ENCODE data around the gene SHKBP1. TPM values are rescaled to one million over a fixed set of nuclear protein-coding genes. Genes with fewer than 3 reads are reported as not detected.
"Not testable (repeated sequence)": the region's sequence is repeated elsewhere in the genome, so short reads cannot be mapped to it uniquely, and the experiment has no call there.

The SHKBP1 gene
- polyA plus RNA-seq, 1 donor from 2014 or later, result 3.8 TPM

- no peak for TF ChIP-seq REST (IDR thresholded peaks at IDR 0.05; ENCODE audit: borderline replicate concordance)
- TF ChIP-seq MXI1 (conservative IDR thresholded peaks at IDR 0.05; ENCODE audit: poor library complexity, severe bottlenecking), result no peak
Measured at GRCh38 chr19:40622773-40623075, 46.1 kb downstream of the SHKBP1 start (continued).

- H2AFZ ChIP-seq (ENCODE audit: low read depth, low read length), result no peak overlapping the region
- no peaks in the 10 kb centered on the region for H4K20me1 ChIP-seq (ENCODE audit: insufficient read depth)
- H3K9me3 ChIP-seq (ENCODE audit: low read length), result no peaks in the 10 kb centered on the region
- no peak overlapping the region for H3K9ac ChIP-seq (ENCODE audit: low read length)
- H3K36me3 ChIP-seq (ENCODE audit: insufficient read depth, low read length), result no peaks in the 10 kb centered on the region
- H3K9me2 ChIP-seq (ENCODE audit: insufficient read depth, low read length), result no peaks in the 10 kb centered on the region
- H3K27ac ChIP-seq (ENCODE audit: low read length), result no peak overlapping the region
- TF ChIP-seq MXI1 (conservative IDR thresholded peaks at IDR 0.05; ENCODE audit: poor library complexity, severe bottlenecking) (no peak), CTCF (IDR thresholded peaks at IDR 0.05; ENCODE audit: poor library complexity, severe bottlenecking) (no peak), REST (IDR thresholded peaks at IDR 0.05; ENCODE audit: borderline replicate concordance) (no peak), EZH2 (IDR thresholded peaks at IDR 0.05; ENCODE audit: borderline replicate concordance, insufficient read depth, low read length, poor library complexity, severe bottlenecking) (no peak), TAF1 (IDR thresholded peaks at IDR 0.05; ENCODE audit: low read depth) (no peak), POLR2AphosphoS5 (IDR thresholded peaks at IDR 0.05) (no peak), EP300 (conservative IDR thresholded peaks at IDR 0.05; ENCODE audit: poor library complexity, severe bottlenecking) (no peak), RAD21 (conservative IDR thresholded peaks at IDR 0.05) (no peak), SMC3 (conservative IDR thresholded peaks at IDR 0.05; ENCODE audit: poor library complexity) (no peak)
- H3K27me3 ChIP-seq (ENCODE audit: insufficient read depth, low read depth, low read length), result no peaks in the 10 kb centered on the region
- H3K79me2 ChIP-seq (replicated peaks; ENCODE audit: insufficient read depth, low read length), result no peaks in the 10 kb centered on the region
- no peak overlapping the region for H3K4me2 ChIP-seq (ENCODE audit: low read length)
- no peak overlapping the region for H3K4me3 ChIP-seq (ENCODE audit: low read length)
- H3F3A ChIP-seq (ENCODE audit: insufficient read depth, low read length, poor library complexity, severe bottlenecking), result no peaks in the 10 kb centered on the region
Measured at GRCh38 chr19:40623403-40624251, 47.0 kb downstream of the SHKBP1 start.

- not testable (repeated sequence) for H3K9me3 ChIP-seq (ENCODE audit: low read length); H3K4me2 ChIP-seq (ENCODE audit: low read length)
Measured at GRCh38 chr19:40624369-40625153, 47.9 kb downstream of the SHKBP1 start.

More at GRCh38 chr19:40624369-40625153, 47.9 kb downstream of the SHKBP1 start:
- H3K36me3 ChIP-seq (ENCODE audit: insufficient read depth, low read length); H2AFZ ChIP-seq (ENCODE audit: low read depth, low read length); H4K20me1 ChIP-seq (ENCODE audit: insufficient read depth); H3K4me3 ChIP-seq (ENCODE audit: low read length); H3K9ac ChIP-seq (ENCODE audit: low read length); H3K27me3 ChIP-seq (ENCODE audit: insufficient read depth, low read depth, low read length); H3K9me2 ChIP-seq (ENCODE audit: insufficient read depth, low read length); H3K27ac ChIP-seq (ENCODE audit: low read length); H3F3A ChIP-seq (ENCODE audit: insufficient read depth, low read length, poor library complexity, severe bottlenecking); H3K79me2 ChIP-seq (replicated peaks; ENCODE audit: insufficient read depth, low read length): not testable (repeated sequence)
